H1 (cell line): Measurements from ENCODE around the gene FXYD7. TPM values are rescaled to one million over a fixed set of nuclear protein-coding genes. Genes with fewer than 3 reads are reported as not detected.

Experiments
- ATF2 ChIP-seq: IDR thresholded peaks from 2 replicates; pipeline ENCODE4 v1.6.1; 2012; ENCODE audit warnings: low read length, inconsistent platforms
- BACH1 ChIP-seq: IDR thresholded peaks from 2 replicates; pipeline ENCODE4 v1.6.1; 2012; ENCODE audit warnings: low read length, improper control_type of control experiment
- CHD7 ChIP-seq: fragments of 300-600 bp; sonication (generic); IDR thresholded peaks from 2 replicates; pipeline ENCODE4 v1.7.1; 2012; ENCODE audit warnings: low read length, moderate library complexity, mild to moderate bottlenecking, inconsistent platforms; ENCODE audit not compliant: insufficient replicate concordance
- POLR2AphosphoS5 ChIP-seq: IDR thresholded peaks from 2 replicates; pipeline ENCODE4 v1.6.1; 2011; ENCODE audit warnings: low read depth, low read length
- RBBP5 ChIP-seq: IDR thresholded peaks from 2 replicates; pipeline ENCODE4 v1.7.1; 2012; ENCODE audit warnings: low read depth, mild to moderate bottlenecking, inconsistent platforms, low read length, moderate library complexity, borderline replicate concordance
- SP2 ChIP-seq: IDR thresholded peaks from 2 replicates; pipeline ENCODE4 v1.6.1; 2012; ENCODE audit warnings: mild to moderate bottlenecking, low read length, inconsistent platforms
- TCF12 ChIP-seq: IDR thresholded peaks from 2 replicates; pipeline ENCODE4 v1.6.1; 2011; ENCODE audit warnings: low read depth, mild to moderate bottlenecking, low read length
- TEAD4 ChIP-seq: IDR thresholded peaks from 2 replicates; pipeline ENCODE4 v1.6.1; 2012; ENCODE audit warnings: low read depth, low read length, inconsistent platforms, mixed read lengths
- USF2 ChIP-seq: IDR thresholded peaks from 2 replicates; pipeline ENCODE4 v1.6.1; 2011; ENCODE audit warnings: low read length, improper control_type of control experiment
- polyA plus RNA-seq, 7 experiments: library from polyadenylated mRNA; depleted of rRNA in 3 of 7; stranded (reverse) in 5 of 7; unstranded in 2 of 7; fragments of >200 nt in 5 of 7; fragments of 200-250 nt in 2 of 7; gene quantifications; 1 replicate in 5 of 7; 2 replicates in 1 of 7; 4 replicates in 1 of 7; pipeline versions ENCODE4 v1.2.1 to v1.2.3, GENCODE V29; 2011 to 2013; ENCODE audit warnings: missing spikeins in 2 of 7, mixed read lengths in 2 of 7
- total RNA-seq: library from RNA; stranded (reverse); fragmentation: NEBNext Ultra II Directional; extraction: Animal tissue kit (Norgen Biotek cat#: 25700); gene quantifications from 2 replicates; pipeline ENCODE4 v1.2.1, GENCODE V29; 2021

The FXYD7 gene
- total and polyA plus RNA-seq, 2 of the 8 experiments (the other 6 are each of a cell fraction or from before 2014, with no cell fraction given), result 12.1 to 14.3 TPM

GRCh38 chr19:35105047-35105410 is 38.0 kb upstream of the FXYD7 start (continued):
- TF ChIP-seq CHD7 (no peak), POLR2AphosphoS5 (no peak), BACH1 (no peak), SP2 (no peak), ATF2 (no peak), TCF12 (no peak), RBBP5 (no peak), TEAD4 (no peak), USF2 (no peak)
